IMR-90 (cell line): ENCODE results near the gene RGS4. TPM values are rescaled to one million over a fixed set of nuclear protein-coding genes. Genes with fewer than 3 reads are reported as not detected.

ENCODE experiments used
- ATAC-seq: fragments of 200-7000 bp; cut with Tn5 transposase; 2 replicates; pipeline ENCODE4 v1.9.1; 2020; ENCODE audit warnings: low read depth, mild to moderate bottlenecking, moderate library complexity
- BruUV-seq: library from RNA; stranded (reverse); fragments of 400-500 nt; replicated peaks from 2 replicates; lab custom pipeline; 2021; lab: Mats Ljungman, UMichigan
- CTCF ChIA-PET: fragments of 300-600 bp; formaldehyde crosslinking; extraction: SDS; loops from one replicate; lab custom pipeline; 2021; ENCODE audit warnings: antibody characterized with exemption; lab: Yijun Ruan, JAX
- POLR2A ChIA-PET: fragments of 300-600 bp; sonication (Branson Sonifier 250); formaldehyde crosslinking; loops from one replicate; lab custom pipeline; 2022; ENCODE audit warnings: antibody characterized with exemption; ENCODE audit not compliant: unreplicated experiment; lab: Charles Lee
- DNase-seq: peaks from one replicate; pipeline ENCODE4 v3.0.0; 2013
- H2AFZ ChIP-seq: replicated peaks from 2 replicates; pipeline ENCODE3; 2013; ENCODE audit warnings: low read length, mild to moderate bottlenecking; ENCODE audit not compliant: poor library complexity
- H2AK5ac ChIP-seq: 2 replicates; pipeline ENCODE4 v1.6.1; 2013; ENCODE audit warnings: low read depth, low read length, inconsistent platforms
- H2AK9ac ChIP-seq: replicated peaks from 2 replicates; pipeline ENCODE3; 2013; ENCODE audit warnings: mild to moderate bottlenecking, low read depth, low read length, moderate library complexity; ENCODE audit not compliant: poor library complexity
- H2BK120ac ChIP-seq: 2 replicates; pipeline ENCODE4 v1.6.1; 2013; ENCODE audit warnings: low read depth, low read length, inconsistent platforms
- H2BK15ac ChIP-seq: 3 replicates; pipeline ENCODE4 v1.6.1; 2013; ENCODE audit warnings: low read depth, low read length, inconsistent platforms
- H2BK20ac ChIP-seq: 2 replicates; pipeline ENCODE4 v1.6.1; 2013; ENCODE audit warnings: low read depth, mild to moderate bottlenecking, inconsistent platforms, low read length, moderate library complexity
- H2BK5ac ChIP-seq: 2 replicates; pipeline ENCODE4 v1.6.1; 2013; ENCODE audit warnings: mild to moderate bottlenecking, low read depth, low read length, inconsistent platforms; ENCODE audit not compliant: poor library complexity, severe bottlenecking
- H3K14ac ChIP-seq: replicated peaks from 2 replicates; pipeline ENCODE4 v1.6.1; 2013; ENCODE audit warnings: low read depth, low read length, inconsistent platforms
- H3K18ac ChIP-seq: 2 replicates; pipeline ENCODE4 v1.6.1; 2013; ENCODE audit warnings: low read depth, low read length, control low read depth
- H3K23ac ChIP-seq: 2 replicates; pipeline ENCODE4 v1.6.1; 2013; ENCODE audit warnings: low read depth, low read length, inconsistent platforms
- H3K27ac ChIP-seq: 2 replicates; pipeline ENCODE4 v1.5.1; 2013; ENCODE audit warnings: mild to moderate bottlenecking, control low read depth, low read length; ENCODE audit not compliant: insufficient read depth
- H3K27me3 ChIP-seq: 2 replicates; pipeline ENCODE4 v1.6.1; 2013; ENCODE audit warnings: low read length; ENCODE audit not compliant: control insufficient read depth, insufficient read depth
- H3K36me3 ChIP-seq: 2 replicates; pipeline ENCODE4 v1.6.1; 2013; ENCODE audit warnings: low read length, mixed read lengths; ENCODE audit not compliant: control insufficient read depth, insufficient read depth
- H3K4ac ChIP-seq: 2 replicates; pipeline ENCODE4 v1.6.1; 2013; ENCODE audit warnings: low read depth, low read length, inconsistent platforms
- H3K4me1 ChIP-seq: 2 replicates; pipeline ENCODE4 v1.6.1; 2013; ENCODE audit warnings: low read length, mixed read lengths; ENCODE audit not compliant: control insufficient read depth, insufficient read depth
- H3K4me2 ChIP-seq: 2 replicates; pipeline ENCODE4 v1.6.1; 2013; ENCODE audit warnings: low read depth, mild to moderate bottlenecking, control low read depth, low read length, moderate library complexity
- H3K4me3 ChIP-seq: 2 replicates; pipeline ENCODE4 v1.5.1; 2013; ENCODE audit warnings: low read depth, mild to moderate bottlenecking, control low read depth, low read length, moderate library complexity; ENCODE audit not compliant: insufficient read depth
- H3K56ac ChIP-seq: 2 replicates; pipeline ENCODE4 v1.6.1; 2013; ENCODE audit warnings: low read length, inconsistent platforms; ENCODE audit not compliant: insufficient read depth; ENCODE audit errors: extremely low read depth
- H3K79me1 ChIP-seq, 2 experiments: 2 replicates each; pipeline ENCODE4 v1.6.1; 2013; ENCODE audit warnings: low read length in 2 of 2, inconsistent platforms in 1 of 2, low read depth in 1 of 2
- H3K9ac ChIP-seq: 2 replicates; pipeline ENCODE4 v1.6.1; 2013; ENCODE audit warnings: low read depth, low read length, control low read depth
- H3K9me1 ChIP-seq: 2 replicates; pipeline ENCODE4 v1.6.1; 2013; ENCODE audit warnings: low read length, inconsistent platforms; ENCODE audit not compliant: insufficient read depth
- H3K9me3 ChIP-seq: 2 replicates; pipeline ENCODE4 v1.6.1; 2013; ENCODE audit warnings: low read length; ENCODE audit not compliant: control insufficient read depth, insufficient read depth
- H4K20me1 ChIP-seq: 2 replicates; pipeline ENCODE4 v1.6.1; 2013; ENCODE audit warnings: low read length, inconsistent platforms; ENCODE audit not compliant: insufficient read depth
- H4K5ac ChIP-seq: 2 replicates; pipeline ENCODE4 v1.6.1; 2013; ENCODE audit warnings: mild to moderate bottlenecking, low read depth, low read length, control low read depth
- H4K8ac ChIP-seq, 2 experiments: 2 replicates each; pipeline ENCODE4 v1.6.1; 2013; ENCODE audit warnings: low read depth in 2 of 2, low read length in 2 of 2, control low read depth in 1 of 2, inconsistent platforms in 1 of 2
- H4K91ac ChIP-seq: 2 replicates; pipeline ENCODE4 v1.6.1; 2013; ENCODE audit warnings: low read depth, low read length, inconsistent platforms; ENCODE audit not compliant: insufficient read depth
- FOS ChIP-seq: fragments of 150-350 bp; IDR thresholded peaks from 2 replicates; pipeline ENCODE4 v1.6.1; 2016; ENCODE audit warnings: low read depth, low read length
- MAFK ChIP-seq: IDR thresholded peaks from 2 replicates; pipeline ENCODE4 v1.6.1; 2012; ENCODE audit warnings: low read depth, low read length, improper control_type of control experiment
- MAZ ChIP-seq: IDR thresholded peaks from 2 replicates; pipeline ENCODE4 v1.6.1; 2012; ENCODE audit warnings: low read depth, mild to moderate bottlenecking, low read length, improper control_type of control experiment, moderate library complexity, borderline replicate concordance
- MXI1 ChIP-seq: IDR thresholded peaks from 2 replicates; pipeline ENCODE4 v1.6.1; 2012; ENCODE audit warnings: low read depth, mild to moderate bottlenecking, low read length, moderate library complexity, borderline replicate concordance
- SMC3 ChIP-seq: fragments of 150-350 bp; IDR thresholded peaks from 2 replicates; pipeline ENCODE4 v1.6.1; 2016; ENCODE audit warnings: low read depth, mild to moderate bottlenecking, antibody characterized with exemption, low read length, moderate library complexity
- WGBS, 2 experiments: methylation state at CpG; one replicate each; pipeline versions ENCODE4 v1.1.5 to v1.1.7; 2013; ENCODE audit warnings: missing lambda C conversion rate in 2 of 2; ENCODE audit not compliant: insufficient read length in 1 of 2; ENCODE audit errors: extremely low coverage in 2 of 2; 5-methylcytosine and 5-hydroxymethylcytosine counted together
- dilution Hi-C: fragments of 300-500 bp; cut with HindIII; formaldehyde crosslinking; loops from one replicate; pipeline ENCODE4 v1.14.3; 2018; ENCODE audit warnings: low sequenced_read_pairs; ENCODE audit not compliant: unreplicated experiment
- in situ Hi-C: fragments of 300-500 bp; cut with MboI; formaldehyde crosslinking; loops from 3 replicates; pipeline ENCODE4 v1.14.3; 2019; ENCODE audit warnings: low sequenced_read_pairs, inconsistent platforms, mixed read lengths
- intact Hi-C: fragments of 100-400 bp; cut with micrococcal nuclease; formaldehyde crosslinking; loops from 2 replicates; pipeline ENCODE4 v1.10.0; 2022
- polyA plus RNA-seq, 3 experiments: library from polyadenylated mRNA; depleted of rRNA; stranded (reverse); fragments of >200 nt; gene quantifications; 2 replicates each; pipeline ENCODE4 v1.2.3, GENCODE V29; 2012; ENCODE audit warnings: low replicate concordance in 1 of 3
- total RNA-seq: library from RNA; depleted of rRNA; stranded (reverse); fragments of >200 nt; gene quantifications from 2 replicates; pipeline ENCODE4 v1.2.3, GENCODE V29; 2012
- TF ChIP-seq, protein P1 (sequence below): conservative IDR thresholded peaks from 2 replicates; pipeline ENCODE4 v1.5.1; 2012; ENCODE audit warnings: mild to moderate bottlenecking, low read depth, low read length, improper control_type of control experiment

The RGS4 gene
- total and polyA plus RNA-seq, 2 of the 4 experiments (the other 2 are of a cell fraction): 202 to 538 TPM

DNA sequence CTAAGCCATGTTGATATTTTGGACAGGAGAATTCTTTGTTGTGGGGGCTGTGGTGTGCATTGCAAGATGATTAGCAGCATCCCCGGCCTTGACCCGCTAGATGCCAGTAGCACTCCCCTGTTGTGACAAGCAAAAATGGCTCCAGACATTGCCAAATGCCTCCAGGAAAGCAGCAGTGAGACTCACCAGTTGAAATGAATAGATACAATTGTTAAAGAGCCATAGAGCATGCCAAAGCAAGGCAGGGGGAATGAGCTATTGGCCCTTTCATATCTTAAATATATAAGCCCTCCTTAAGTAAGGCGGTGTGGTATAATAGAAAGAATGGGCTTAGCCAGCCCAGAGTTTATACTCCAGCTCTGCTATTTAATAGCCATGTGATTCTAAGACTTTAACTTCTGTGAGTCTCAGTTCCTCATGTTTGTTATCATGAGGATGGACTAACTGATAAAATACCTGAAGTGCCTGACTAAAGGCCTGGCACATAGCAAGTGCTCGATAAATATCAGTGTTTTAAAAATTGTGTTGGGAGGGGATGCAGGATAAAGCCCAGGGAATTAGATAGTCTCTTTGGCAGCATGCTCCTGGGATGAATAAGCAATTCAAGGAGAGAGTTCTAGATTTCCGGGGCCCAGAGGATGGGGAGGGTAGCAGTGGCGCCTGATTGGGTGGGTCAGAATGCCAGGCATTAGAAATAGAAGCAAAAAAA lies 21.1 kb upstream of the RGS4 start:
- ATAC-seq: no peak
- H3K4me3 ChIP-seq: no peak overlapping the region
- WGBS, 2 experiments: no CpG with 5 or more reads among the region's 6 CpGs
- H2AK5ac ChIP-seq: no peak overlapping the region
- no peak overlapping the region for H2AK9ac ChIP-seq
- H3K4me2 ChIP-seq: no peak overlapping the region
- no peaks in the 10 kb centered on the region for H3K9me1 ChIP-seq
- H2BK120ac ChIP-seq: no peak overlapping the region
- no peak overlapping the region for H3K23ac ChIP-seq
- no peak overlapping the region for H3K9ac ChIP-seq
- H4K5ac ChIP-seq: no peak overlapping the region
- no peak overlapping the region for H2BK15ac ChIP-seq
- POLR2A ChIA-PET: no interaction called here
- H4K8ac ChIP-seq: no peak overlapping the region
- no peaks in the 10 kb centered on the region for H3K36me3 ChIP-seq
- H3K27me3 ChIP-seq: no peaks in the 10 kb centered on the region
- DNase-seq: no peak
- H4K20me1 ChIP-seq: no peaks in the 10 kb centered on the region
- H3K27ac ChIP-seq: no peak overlapping the region
- no peak overlapping the region for H3K56ac ChIP-seq
- no peak overlapping the region for H2BK20ac ChIP-seq
- no peaks in the 10 kb centered on the region; the same call in 1 of the 2 replicates for H3K4me1 ChIP-seq
- dilution Hi-C loops: no loop called here
- BruUV-seq: no TSS peak
- intact Hi-C loops: no loop called here
- no peak overlapping the region for H3K4ac ChIP-seq
- H2AFZ ChIP-seq: no peak overlapping the region
- no peak overlapping the region for H4K91ac ChIP-seq
- H3K18ac ChIP-seq: no peak overlapping the region
- no peak overlapping the region for H3K14ac ChIP-seq
- no peaks in the 10 kb centered on the region for H3K79me1 ChIP-seq
- CTCF ChIA-PET: no interaction called here
- in situ Hi-C loops: no loop called here
- no peaks in the 10 kb centered on the region for H3K9me3 ChIP-seq
- no peak for TF ChIP-seq MAFK
- no peak for TF ChIP-seq FOS
- no peak for TF ChIP-seq SMC3
- no peak for TF ChIP-seq MXI1
- no peak for TF ChIP-seq MAZ
- TF ChIP-seq, protein P1, sequence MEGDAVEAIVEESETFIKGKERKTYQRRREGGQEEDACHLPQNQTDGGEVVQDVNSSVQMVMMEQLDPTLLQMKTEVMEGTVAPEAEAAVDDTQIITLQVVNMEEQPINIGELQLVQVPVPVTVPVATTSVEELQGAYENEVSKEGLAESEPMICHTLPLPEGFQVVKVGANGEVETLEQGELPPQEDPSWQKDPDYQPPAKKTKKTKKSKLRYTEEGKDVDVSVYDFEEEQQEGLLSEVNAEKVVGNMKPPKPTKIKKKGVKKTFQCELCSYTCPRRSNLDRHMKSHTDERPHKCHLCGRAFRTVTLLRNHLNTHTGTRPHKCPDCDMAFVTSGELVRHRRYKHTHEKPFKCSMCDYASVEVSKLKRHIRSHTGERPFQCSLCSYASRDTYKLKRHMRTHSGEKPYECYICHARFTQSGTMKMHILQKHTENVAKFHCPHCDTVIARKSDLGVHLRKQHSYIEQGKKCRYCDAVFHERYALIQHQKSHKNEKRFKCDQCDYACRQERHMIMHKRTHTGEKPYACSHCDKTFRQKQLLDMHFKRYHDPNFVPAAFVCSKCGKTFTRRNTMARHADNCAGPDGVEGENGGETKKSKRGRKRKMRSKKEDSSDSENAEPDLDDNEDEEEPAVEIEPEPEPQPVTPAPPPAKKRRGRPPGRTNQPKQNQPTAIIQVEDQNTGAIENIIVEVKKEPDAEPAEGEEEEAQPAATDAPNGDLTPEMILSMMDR: no peak
- no peak overlapping the region for H2BK5ac ChIP-seq
